Measurements from ENCODE around the gene OR6S1.
"Not testable (repeated sequence)": the region's sequence is repeated elsewhere in the genome, so short reads cannot be mapped to it uniquely, and the experiment has no call there.

The OR6S1 gene

DNA sequence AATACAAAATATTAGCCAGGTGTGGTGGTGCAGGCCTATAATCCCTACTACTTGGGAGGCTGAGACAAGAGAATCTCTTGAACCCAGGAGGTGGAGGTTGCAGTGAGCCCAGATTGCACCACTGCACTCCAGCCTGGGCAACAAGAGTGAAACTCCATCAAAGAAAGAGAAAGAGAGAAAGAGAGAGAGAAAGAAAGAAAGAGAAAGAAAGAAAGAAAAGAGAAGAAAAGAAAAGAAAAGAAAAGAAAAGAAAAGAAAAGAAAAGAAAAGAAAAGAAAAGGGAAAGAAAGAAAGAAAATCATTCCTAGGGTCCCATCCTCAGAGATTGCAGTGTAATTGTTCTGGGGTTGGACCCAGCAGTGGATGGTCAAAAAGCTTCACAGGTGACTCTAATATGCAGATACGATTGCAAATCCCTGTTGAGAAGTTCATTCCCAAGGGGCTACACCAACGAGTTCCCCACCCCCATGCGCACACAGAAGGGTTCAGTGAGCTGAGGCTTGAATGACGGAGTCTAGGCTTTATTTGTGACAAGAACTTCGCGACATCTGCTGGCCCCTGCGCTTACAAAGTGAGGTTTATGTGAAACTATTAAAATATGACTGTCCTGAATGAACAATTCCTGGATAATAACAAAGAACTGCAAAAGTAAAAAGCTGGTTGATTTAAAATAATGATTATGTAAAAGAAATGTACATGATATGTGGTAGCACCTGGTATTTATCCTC lies 32.9 kb downstream of the OR6S1 start:
- no peak for DNase-seq

DNA sequence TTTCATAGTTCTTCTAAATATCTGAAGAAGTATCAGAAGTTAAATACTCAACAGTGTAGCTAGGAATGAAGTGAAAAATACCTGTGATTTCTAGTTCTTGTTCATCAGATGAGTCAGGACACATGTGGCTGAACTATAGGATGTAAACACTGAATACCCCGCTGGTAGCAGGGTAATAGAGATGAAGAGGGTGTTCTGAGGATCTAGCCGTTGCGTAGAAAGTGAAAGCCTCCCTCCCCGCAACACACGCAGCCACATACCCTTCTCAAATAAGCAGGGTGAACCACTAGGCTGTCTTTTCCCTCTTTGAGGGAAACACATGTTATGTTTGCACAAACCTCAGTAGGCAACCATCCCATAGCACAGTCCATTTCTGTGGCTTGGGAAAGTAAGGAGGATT lies 33.9 kb downstream of the OR6S1 start:
- DNase-seq: no peak

DNA sequence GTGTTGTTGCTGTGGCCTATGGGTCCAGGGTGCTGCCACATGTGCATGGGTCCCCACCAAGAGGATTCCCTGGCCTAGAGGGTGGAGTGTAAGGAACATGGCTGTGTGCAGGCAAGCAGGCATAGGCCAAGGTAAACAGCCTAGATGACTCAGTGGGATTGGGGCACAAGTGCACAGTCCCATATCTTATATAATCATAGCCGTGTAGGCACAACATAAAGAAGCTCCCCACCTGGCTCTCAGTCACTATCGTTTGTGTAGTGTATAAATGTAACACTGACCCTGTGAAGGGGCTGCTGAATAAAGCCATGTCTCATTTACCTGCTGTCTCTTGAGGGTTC lies 34.6 kb downstream of the OR6S1 start:
- DNase-seq: no peak

DNA sequence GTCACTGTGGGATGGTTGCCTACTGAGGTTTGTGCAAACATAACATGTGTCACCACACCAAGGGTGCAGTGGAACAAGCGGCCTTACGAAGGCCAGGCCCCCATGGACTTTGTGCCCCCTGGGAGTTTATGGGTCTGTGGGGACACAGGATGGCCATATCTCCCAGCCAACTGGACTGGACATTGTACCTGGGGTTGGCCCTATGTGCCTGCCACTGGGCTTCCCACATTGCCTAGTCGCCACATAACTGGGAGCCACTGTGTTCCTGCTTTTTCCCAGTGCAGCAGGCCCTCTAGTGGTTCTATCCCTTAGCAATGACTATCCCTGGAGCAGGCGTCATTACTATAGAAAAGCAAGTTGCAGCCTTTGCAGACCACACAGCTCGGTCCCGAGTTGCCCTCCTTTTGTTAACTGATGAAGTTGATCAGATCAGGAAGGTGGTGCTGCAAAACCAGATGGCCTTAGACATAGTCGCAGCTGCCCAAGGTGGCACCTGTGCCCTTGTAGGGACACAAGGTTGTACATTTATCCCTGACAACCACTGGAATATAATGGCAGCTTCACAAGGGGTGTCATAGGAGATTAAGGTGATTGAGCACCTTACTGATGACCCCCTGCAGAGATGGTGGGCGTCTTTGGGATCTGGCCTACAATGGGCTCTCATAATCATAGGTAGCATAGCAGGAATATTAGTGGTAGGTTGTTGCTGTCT lies 35.1 kb downstream of the OR6S1 start:
- no peak for DNase-seq

DNA sequence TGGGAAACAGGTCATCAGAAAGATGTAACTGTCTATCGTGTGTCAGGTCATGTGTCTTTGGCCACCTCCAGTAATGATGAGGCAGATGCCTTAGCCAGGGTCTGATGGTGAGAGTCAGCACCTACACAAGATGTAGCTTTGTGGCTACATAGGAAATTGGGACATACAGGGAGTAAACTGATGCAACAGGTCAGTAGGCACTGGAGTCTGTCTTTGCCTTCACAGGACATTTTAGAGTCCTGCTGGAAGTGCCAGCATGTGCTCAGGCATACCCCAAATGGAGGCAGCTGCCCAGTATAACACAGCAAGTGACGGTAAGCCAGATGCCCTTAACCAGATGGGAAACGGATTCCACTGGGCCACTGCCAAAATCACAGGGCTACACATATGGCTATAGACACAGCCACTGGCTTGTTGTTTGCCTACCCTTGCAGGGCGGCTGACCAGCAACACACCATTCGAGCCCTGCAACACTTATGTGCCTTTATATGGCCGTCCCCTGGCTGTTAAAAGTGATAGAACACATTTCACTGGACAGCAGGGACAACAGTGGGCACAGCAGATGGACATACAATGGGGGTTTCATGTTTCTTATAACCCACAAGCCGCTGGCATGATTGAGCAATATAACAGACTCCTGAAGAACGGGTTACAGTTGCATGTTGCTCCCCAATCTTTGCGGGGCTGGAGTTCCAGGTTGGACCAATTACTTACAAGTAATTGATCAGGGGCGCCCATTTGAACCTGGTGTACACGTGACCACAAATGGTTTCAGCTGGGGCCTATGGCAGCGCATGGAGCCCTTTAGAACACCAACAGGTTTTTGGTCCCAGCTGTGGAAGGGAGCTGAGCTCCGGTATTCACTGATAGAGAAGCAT lies 37.4 kb downstream of the OR6S1 start:
- DNase-seq: no peak

DNA sequence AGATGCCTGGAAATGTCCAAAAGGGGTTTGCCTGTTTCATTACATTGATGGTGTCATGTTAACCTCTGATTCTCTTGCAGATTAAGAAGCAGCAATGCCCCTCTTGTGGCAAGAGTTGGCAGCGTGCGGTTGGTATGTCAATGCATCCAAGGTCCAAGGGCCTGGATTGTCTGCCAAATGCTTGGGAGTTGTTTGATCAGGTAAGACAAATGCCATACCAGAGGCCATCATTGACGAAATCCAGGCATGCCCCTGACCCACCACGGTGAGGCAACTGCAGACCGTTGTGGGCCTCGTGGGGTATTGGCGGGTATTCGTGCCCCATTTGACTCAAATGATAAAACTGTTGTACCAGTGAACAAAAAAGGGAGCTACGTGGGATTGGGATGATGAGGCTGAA lies 38.9 kb downstream of the OR6S1 start:
- no peak for DNase-seq

DNA sequence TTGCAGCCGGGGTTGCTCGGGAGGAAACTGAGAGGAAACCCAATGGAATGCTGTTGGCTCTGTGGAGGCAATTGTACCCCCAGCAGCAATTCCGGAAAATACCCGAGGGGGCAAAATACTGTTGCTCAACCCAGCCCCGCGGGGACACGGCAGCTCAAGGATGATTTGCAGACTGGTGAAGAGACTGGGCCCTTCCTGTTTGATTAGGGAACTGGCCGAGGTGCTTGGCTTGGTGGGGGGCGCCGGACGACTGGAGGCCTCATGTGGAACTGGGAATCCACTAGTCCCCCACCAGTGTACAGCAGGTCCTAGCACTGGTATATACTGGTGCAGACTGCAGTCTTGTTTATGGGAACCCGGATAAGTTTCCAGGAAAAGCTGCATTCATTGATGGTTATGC lies 40.0 kb downstream of the OR6S1 start:
- no peak for DNase-seq

DNA sequence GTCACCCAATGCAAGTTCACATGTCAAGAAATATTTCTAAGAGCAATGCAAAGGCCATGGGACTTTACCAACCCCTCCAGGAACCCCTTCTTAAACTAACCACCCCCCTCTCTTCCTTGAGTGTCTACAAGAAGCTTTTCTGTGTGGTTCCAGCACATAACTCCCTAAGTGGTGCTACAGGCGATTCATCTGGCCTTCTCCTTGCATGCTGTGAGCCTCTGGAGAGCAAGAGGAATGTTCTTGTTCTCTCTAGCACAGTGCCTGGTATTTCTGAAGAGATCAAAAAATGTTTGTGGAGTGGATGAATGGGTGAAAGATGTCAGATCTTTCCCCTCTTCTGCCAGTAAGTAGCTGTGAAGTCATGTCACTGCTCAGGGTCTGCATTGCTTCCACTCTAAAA lies 44.4 kb downstream of the OR6S1 start:
- no peak for DNase-seq

DNA sequence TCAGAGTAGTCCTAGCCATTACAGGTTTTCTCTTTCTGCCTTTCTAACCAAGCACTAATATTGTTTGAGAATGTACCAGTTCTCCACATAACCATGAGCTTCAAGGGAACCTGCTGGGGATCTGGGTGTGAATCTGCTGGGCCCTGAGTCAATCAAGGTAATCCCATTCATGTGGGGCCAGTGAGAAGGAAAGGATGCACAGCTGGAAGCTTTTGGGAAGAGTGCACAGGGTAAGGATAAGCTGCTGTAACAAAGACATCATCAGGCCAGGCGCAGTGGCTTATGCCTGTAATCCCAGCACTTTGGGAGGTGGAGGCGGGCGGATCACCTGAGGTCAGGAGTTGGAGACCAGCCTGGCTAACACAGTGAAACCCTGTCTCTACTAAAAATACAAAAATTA lies 45.8 kb downstream of the OR6S1 start:
- not testable (repeated sequence) for DNase-seq

DNA sequence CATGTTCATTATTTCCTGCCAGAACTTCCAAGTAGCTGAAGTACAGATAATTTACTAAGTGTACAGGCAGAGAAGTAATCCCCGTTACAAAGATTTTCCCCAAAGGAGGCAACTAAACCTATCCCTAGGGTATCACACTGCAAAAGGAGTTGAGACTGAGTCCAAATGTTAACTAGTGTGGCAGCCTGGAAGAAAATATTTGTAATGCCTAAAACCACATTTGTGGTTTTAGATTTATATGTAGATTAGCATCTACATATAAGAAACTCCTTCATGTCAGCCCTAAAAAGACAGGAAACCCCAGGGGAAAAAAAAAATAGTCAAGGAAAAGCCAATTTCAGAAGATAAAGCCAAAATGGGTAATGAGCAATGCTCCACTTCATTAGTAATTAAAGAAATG lies 48.9 kb downstream of the OR6S1 start:
- DNase-seq: no peak

DNA sequence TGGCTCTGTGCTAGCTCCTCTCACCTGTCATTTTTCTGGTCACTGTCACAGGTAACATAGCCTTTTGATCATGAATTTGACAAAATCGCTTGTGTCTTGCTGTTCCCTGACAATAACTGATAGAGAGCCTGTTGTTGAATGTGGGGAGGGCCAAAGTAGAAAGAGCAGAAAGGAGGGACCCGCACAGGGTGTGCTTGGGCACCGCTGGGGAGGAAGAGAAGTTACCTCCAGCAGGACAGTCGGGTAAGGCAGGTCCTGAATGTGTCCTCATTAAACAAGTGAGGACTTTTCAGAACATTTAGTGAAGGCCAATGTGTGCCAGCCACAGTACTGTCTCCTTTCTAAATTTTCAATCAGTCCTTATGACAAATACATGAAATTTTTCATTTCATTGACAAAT lies 50.3 kb downstream of the OR6S1 start, which contains the start of gene RNASE12:
Gene RNASE12, minus strand, starts transcription at position 142 of the 400 bp plus-strand sequence. CDS start 653 bp downstream, outside the sequence.
- no peak for DNase-seq
